Measurements from ENCODE around the gene NEXN. TPM values are rescaled to one million over a fixed set of nuclear protein-coding genes. Genes with fewer than 3 reads are reported as not detected.

NEXN gene
- 29.1 and 31.3 TPM in 2 replicates for polyA plus RNA-seq (2013)

- Histone ChIP-seq H2AK5ac (ENCODE audit: low read length) (no peak within 1 kb of the TSS), H3K4me3 (ENCODE audit: low read depth, low read length) (peak within 1 kb of the TSS; percentile 86), H4K12ac (ENCODE audit: low read depth, low read length) (peak within 1 kb of the TSS; percentile 67), H3K23ac (ENCODE audit: low read length) (no peak within 1 kb of the TSS), H2BK5ac (ENCODE audit: low read depth, low read length, poor library complexity) (peak within 1 kb of the TSS; percentile 95), H4K91ac (ENCODE audit: low read depth, low read length) (peak within 1 kb of the TSS; percentile 75), H3K4me1 (ENCODE audit: control insufficient read depth in 1 of 2, insufficient read depth in 2 of 2, low read length in 2 of 2) (no peaks in the 10 kb centered on the region), H3K27ac (ENCODE audit: low read depth, low read length) (peak within 1 kb of the TSS; percentile 98), H3K9ac (ENCODE audit: low read length) (peak within 1 kb of the TSS; percentile 92), H3K14ac (ENCODE audit: low read length) (peak within 1 kb of the TSS; percentile 97), H2AFZ (ENCODE audit: insufficient read depth, low read length, poor library complexity) (peak within 1 kb of the TSS; percentile 93), H3K4ac (ENCODE audit: low read depth, low read length) (peak within 1 kb of the TSS; percentile 26), H4K8ac (ENCODE audit: low read depth, low read length) (peak within 1 kb of the TSS; percentile 93), H3K36me3 (ENCODE audit: control insufficient read depth in 1 of 2, insufficient read depth in 2 of 2, low read length in 2 of 2) (no peaks in the 10 kb centered on the region), H3K4me2 (ENCODE audit: low read length) (peak within 1 kb of the TSS; percentile 71), H3K79me1 (ENCODE audit: low read length) (peaks cover 11% of the 10 kb centered on the region), H2BK12ac (ENCODE audit: low read length) (peak within 1 kb of the TSS; percentile 86), H3K79me2 (ENCODE audit: control insufficient read depth, insufficient read depth, low read length, poor library complexity) (peaks cover 11% of the 10 kb centered on the region), H3K18ac (ENCODE audit: low read length) (peak within 1 kb of the TSS; percentile 95), H3K27me3 (ENCODE audit: insufficient read depth, low read length) (no peaks in the 10 kb centered on the region), H2BK120ac (ENCODE audit: insufficient read depth, low read length, poor library complexity) (peak within 1 kb of the TSS; percentile 94), H3K9me3 (ENCODE audit: insufficient read depth, low read depth, low read length) (no peaks in the 10 kb centered on the region)
- WGBS (ENCODE audit: extremely low coverage, insufficient coverage, insufficient read length): no CpG with 5 or more reads among the region's 36 CpGs
- peak; percentile 46 to 64 for DNase-seq
These were observed at the start of gene NEXN for GRCh38 chr1:77888081-77888780. TSS of gene NEXN (plus strand) at chr1:77888624. CDS start at chr1:77916107, 27,483 bp downstream.

DNA sequence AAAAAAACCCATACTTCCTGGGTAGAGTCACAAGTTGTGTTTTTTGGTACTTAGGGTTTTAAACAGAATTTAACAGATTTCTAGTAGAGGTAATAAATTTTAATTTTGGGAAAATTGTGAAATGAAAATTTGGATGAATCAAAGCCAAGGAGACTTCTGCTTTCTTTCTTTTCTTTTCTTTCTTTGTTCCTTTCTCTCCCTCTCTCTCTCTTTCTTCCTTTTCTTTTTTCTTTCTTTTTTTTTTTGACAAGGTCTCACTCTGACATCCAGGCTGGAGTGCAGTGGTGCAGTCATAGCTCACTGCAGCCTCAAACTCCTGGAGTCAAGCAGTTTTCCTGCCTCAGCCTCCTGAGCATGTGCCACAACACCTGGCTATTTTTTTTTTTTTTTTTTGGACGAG is 46.9 kb upstream of the NEXN start:
- H3K9ac ChIP-seq (ENCODE audit: low read length): no peak overlapping the region
- no peak for DNase-seq
- no peaks in the 10 kb centered on the region for H3K4me1 ChIP-seq (ENCODE audit: control insufficient read depth in 1 of 2, insufficient read depth in 2 of 2, low read length in 2 of 2)
- H2BK12ac ChIP-seq (ENCODE audit: low read length): no peak overlapping the region
- no peak overlapping the region for H2AFZ ChIP-seq (ENCODE audit: insufficient read depth, low read length, poor library complexity)
- no peaks in the 10 kb centered on the region for H3K79me2 ChIP-seq (ENCODE audit: control insufficient read depth, insufficient read depth, low read length, poor library complexity)
- no peak overlapping the region for H2BK120ac ChIP-seq (ENCODE audit: insufficient read depth, low read length, poor library complexity)
- no peaks in the 10 kb centered on the region for H3K79me1 ChIP-seq (ENCODE audit: low read length)
- H2AK5ac ChIP-seq (ENCODE audit: low read length): no peak overlapping the region
- no peak overlapping the region for H3K27ac ChIP-seq (ENCODE audit: low read depth, low read length)
- WGBS (ENCODE audit: extremely low coverage, insufficient coverage, insufficient read length): no CpG with 5 or more reads among the region's 1 CpG
- no peak overlapping the region for H3K23ac ChIP-seq (ENCODE audit: low read length)
- H4K91ac ChIP-seq (ENCODE audit: low read depth, low read length): no peak overlapping the region
- H3K4ac ChIP-seq (ENCODE audit: low read depth, low read length): no peak overlapping the region
- H2BK5ac ChIP-seq (ENCODE audit: low read depth, low read length, poor library complexity): no peak overlapping the region
- no peak overlapping the region for H3K14ac ChIP-seq (ENCODE audit: low read length)
- H3K4me2 ChIP-seq (ENCODE audit: low read length): no peak overlapping the region
- no peak overlapping the region for H4K8ac ChIP-seq (ENCODE audit: low read depth, low read length)
- H3K4me3 ChIP-seq (ENCODE audit: low read depth, low read length): no peak overlapping the region
- H3K36me3 ChIP-seq (ENCODE audit: control insufficient read depth in 1 of 2, insufficient read depth in 2 of 2, low read length in 2 of 2): peaks cover 3 to 7% of the 10 kb centered on the region in 2 experiments
- no peak overlapping the region for H3K18ac ChIP-seq (ENCODE audit: low read length)
- H3K27me3 ChIP-seq (ENCODE audit: insufficient read depth, low read length): no peaks in the 10 kb centered on the region
- H3K9me3 ChIP-seq (ENCODE audit: insufficient read depth, low read depth, low read length): no peaks in the 10 kb centered on the region
- H4K12ac ChIP-seq (ENCODE audit: low read depth, low read length): no peak overlapping the region

DNA sequence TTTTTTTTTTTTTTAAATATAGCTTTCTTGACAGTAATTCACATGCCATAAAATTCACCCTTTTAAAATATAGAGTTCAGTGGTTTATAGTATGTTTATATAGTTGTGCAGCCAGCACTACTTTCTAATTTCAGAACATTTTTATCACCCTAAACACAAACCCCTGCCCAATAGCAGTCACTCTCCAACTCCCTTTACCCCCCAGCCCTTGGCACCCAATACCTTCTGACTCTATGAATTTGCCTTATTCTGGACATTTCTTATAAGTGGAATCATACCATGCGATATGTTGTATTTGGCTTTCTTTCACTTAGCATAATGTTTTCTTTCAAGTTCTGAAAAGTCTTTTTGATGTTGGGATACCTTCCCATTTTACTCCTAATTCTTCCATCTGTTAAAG is 42.5 kb upstream of the NEXN start:
- Histone ChIP-seq H4K91ac (ENCODE audit: low read depth, low read length) (no peak overlapping the region), H3K9me3 (ENCODE audit: insufficient read depth, low read depth, low read length) (no peaks in the 10 kb centered on the region), H3K4me3 (ENCODE audit: low read depth, low read length) (no peak overlapping the region), H4K8ac (ENCODE audit: low read depth, low read length) (no peak overlapping the region), H3K18ac (ENCODE audit: low read length) (no peak overlapping the region), H3K4ac (ENCODE audit: low read depth, low read length) (no peak overlapping the region), H3K14ac (ENCODE audit: low read length) (no peak overlapping the region), H3K4me1 (ENCODE audit: control insufficient read depth in 1 of 2, insufficient read depth in 2 of 2, low read length in 2 of 2) (no peaks in the 10 kb centered on the region), H3K79me1 (ENCODE audit: low read length) (no peaks in the 10 kb centered on the region), H2BK12ac (ENCODE audit: low read length) (no peak overlapping the region), H3K27me3 (ENCODE audit: insufficient read depth, low read length) (no peaks in the 10 kb centered on the region), H2BK120ac (ENCODE audit: insufficient read depth, low read length, poor library complexity) (no peak overlapping the region), H3K23ac (ENCODE audit: low read length) (no peak overlapping the region), H3K27ac (ENCODE audit: low read depth, low read length) (no peak overlapping the region), H3K79me2 (ENCODE audit: control insufficient read depth, insufficient read depth, low read length, poor library complexity) (no peaks in the 10 kb centered on the region), H3K4me2 (ENCODE audit: low read length) (no peak overlapping the region), H3K36me3 (ENCODE audit: control insufficient read depth in 1 of 2, insufficient read depth in 2 of 2, low read length in 2 of 2) (peaks cover 0 to 2% of the 10 kb centered on the region in 2 experiments), H2AK5ac (ENCODE audit: low read length) (no peak overlapping the region), H4K12ac (ENCODE audit: low read depth, low read length) (no peak overlapping the region), H3K9ac (ENCODE audit: low read length) (no peak overlapping the region), H2BK5ac (ENCODE audit: low read depth, low read length, poor library complexity) (no peak overlapping the region), H2AFZ (ENCODE audit: insufficient read depth, low read length, poor library complexity) (no peak overlapping the region)
- no peak for DNase-seq
- no CpG with 5 or more reads among the region's 1 CpG for WGBS (ENCODE audit: extremely low coverage, insufficient coverage, insufficient read length)

GRCh38 chr1:77846966-77847365 is 41.5 kb upstream of the NEXN start:
- H3K79me1 ChIP-seq (ENCODE audit: low read length): no peaks in the 10 kb centered on the region
- H3K4ac ChIP-seq (ENCODE audit: low read depth, low read length): no peak overlapping the region
- H3K36me3 ChIP-seq (ENCODE audit: control insufficient read depth in 1 of 2, insufficient read depth in 2 of 2, low read length in 2 of 2): peaks cover 0 to 2% of the 10 kb centered on the region in 2 experiments
- H3K79me2 ChIP-seq (ENCODE audit: control insufficient read depth, insufficient read depth, low read length, poor library complexity): no peaks in the 10 kb centered on the region
- no CpG with 5 or more reads among the region's 3 CpGs for WGBS (ENCODE audit: extremely low coverage, insufficient coverage, insufficient read length)
- H3K27ac ChIP-seq (ENCODE audit: low read depth, low read length): no peak overlapping the region
- H3K4me2 ChIP-seq (ENCODE audit: low read length): no peak overlapping the region
- no peak for DNase-seq
- no peak overlapping the region for H4K91ac ChIP-seq (ENCODE audit: low read depth, low read length)
- H3K9me3 ChIP-seq (ENCODE audit: insufficient read depth, low read depth, low read length): no peaks in the 10 kb centered on the region
- H2AFZ ChIP-seq (ENCODE audit: insufficient read depth, low read length, poor library complexity): no peak overlapping the region
- H3K18ac ChIP-seq (ENCODE audit: low read length): no peak overlapping the region
- no peak overlapping the region for H3K14ac ChIP-seq (ENCODE audit: low read length)
- H3K9ac ChIP-seq (ENCODE audit: low read length): no peak overlapping the region
- no peaks in the 10 kb centered on the region for H3K4me1 ChIP-seq (ENCODE audit: control insufficient read depth in 1 of 2, insufficient read depth in 2 of 2, low read length in 2 of 2)
- no peak overlapping the region for H3K23ac ChIP-seq (ENCODE audit: low read length)
- H3K27me3 ChIP-seq (ENCODE audit: insufficient read depth, low read length): no peaks in the 10 kb centered on the region
- no peak overlapping the region for H4K8ac ChIP-seq (ENCODE audit: low read depth, low read length)
- H2BK120ac ChIP-seq (ENCODE audit: insufficient read depth, low read length, poor library complexity): no peak overlapping the region
- H2BK5ac ChIP-seq (ENCODE audit: low read depth, low read length, poor library complexity): no peak overlapping the region
- H2BK12ac ChIP-seq (ENCODE audit: low read length): no peak overlapping the region
- no peak overlapping the region for H3K4me3 ChIP-seq (ENCODE audit: low read depth, low read length)
- H4K12ac ChIP-seq (ENCODE audit: low read depth, low read length): no peak overlapping the region
- H2AK5ac ChIP-seq (ENCODE audit: low read length): no peak overlapping the region
